ENCODE data around the gene DAPK2. TPM values are rescaled to one million over a fixed set of nuclear protein-coding genes. Genes with fewer than 3 reads are reported as not detected.
"Not testable (repeated sequence)": the region's sequence is repeated elsewhere in the genome, so short reads cannot be mapped to it uniquely, and the experiment has no call there.

The DAPK2 gene
- polyA plus RNA-seq (ENCODE audit: insufficient read length in 3 of 3), result 1 to 10 TPM; 4.4 to 8.2 (median 5.1) TPM
- long read RNA-seq, donor 1, result 0 reads
- long read RNA-seq, donor 2, result 0 reads
- long read RNA-seq, donor 3, result 0 reads
- long read RNA-seq, donor 4, result 0 reads
- long read RNA-seq, donor 5, partial matches to known transcripts, result 0 of 1 reads
- long read RNA-seq, donor 5, other reads (novel, unspliced or antisense), result 0 of 1 reads
- long read RNA-seq, donor 6, partial matches to known transcripts, result 0 of 1 reads
- long read RNA-seq, donor 6, other reads (novel, unspliced or antisense), result 0 of 1 reads
- long read RNA-seq, donor 7, result 0 reads
- long read RNA-seq, donor 8, result 0 reads
- long read RNA-seq, donor 9, result 0 reads
- long read RNA-seq, donor 10, result 0 reads
- long read RNA-seq, donor 11, partial matches to known transcripts, result 81 of 82 reads
- long read RNA-seq, donor 11, other reads (novel, unspliced or antisense), result 0 of 82 reads
- long read RNA-seq, donor 12, result 0 reads
- long read RNA-seq, donor 13, partial matches to known transcripts, result 0 of 1 reads
- long read RNA-seq, donor 13, other reads (novel, unspliced or antisense), result 0 of 1 reads
- long read RNA-seq, donor 14, result 0 reads
- long read RNA-seq, donor 15, result 0 reads
- long read RNA-seq, donor 16, partial matches to known transcripts, result 0 of 1 reads
- long read RNA-seq, donor 16, other reads (novel, unspliced or antisense), result 0 of 1 reads

GRCh38 chr15:64046421-64047153, at the start of gene DAPK2:
TSS of gene DAPK2 (minus strand) at chr15:64046485. CDS start at chr15:64040261, 6,224 bp downstream.
- peak; percentile 59 for DNase-seq

DNA sequence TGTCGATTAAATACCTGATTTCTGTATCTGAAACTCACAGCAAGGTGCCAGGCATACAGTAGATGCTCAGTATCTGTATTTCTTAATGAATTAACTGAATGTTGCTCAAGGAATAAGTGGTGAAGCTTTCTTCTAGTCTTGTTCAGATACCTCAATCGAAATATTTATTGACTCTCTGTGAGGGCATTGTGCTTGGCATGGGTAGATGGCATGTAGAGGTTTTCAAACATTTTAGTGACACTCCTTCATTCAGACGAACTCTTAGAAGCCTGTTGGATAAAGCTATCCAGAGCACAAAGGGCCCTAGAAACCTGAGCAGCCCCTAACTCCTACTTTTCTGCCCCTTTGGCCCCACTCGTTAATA, 49.1 kb upstream of the DAPK2 start:
- no peak for DNase-seq

- DNase-seq, result peak; percentile 99
Measured at GRCh38 chr15:64093627-64094417, 47.5 kb upstream of the DAPK2 start, which contains the start of gene CIAO2A. TSS of gene CIAO2A (minus strand) at chr15:64093838. CDS start at chr15:64093768, 70 bp downstream.

DNA sequence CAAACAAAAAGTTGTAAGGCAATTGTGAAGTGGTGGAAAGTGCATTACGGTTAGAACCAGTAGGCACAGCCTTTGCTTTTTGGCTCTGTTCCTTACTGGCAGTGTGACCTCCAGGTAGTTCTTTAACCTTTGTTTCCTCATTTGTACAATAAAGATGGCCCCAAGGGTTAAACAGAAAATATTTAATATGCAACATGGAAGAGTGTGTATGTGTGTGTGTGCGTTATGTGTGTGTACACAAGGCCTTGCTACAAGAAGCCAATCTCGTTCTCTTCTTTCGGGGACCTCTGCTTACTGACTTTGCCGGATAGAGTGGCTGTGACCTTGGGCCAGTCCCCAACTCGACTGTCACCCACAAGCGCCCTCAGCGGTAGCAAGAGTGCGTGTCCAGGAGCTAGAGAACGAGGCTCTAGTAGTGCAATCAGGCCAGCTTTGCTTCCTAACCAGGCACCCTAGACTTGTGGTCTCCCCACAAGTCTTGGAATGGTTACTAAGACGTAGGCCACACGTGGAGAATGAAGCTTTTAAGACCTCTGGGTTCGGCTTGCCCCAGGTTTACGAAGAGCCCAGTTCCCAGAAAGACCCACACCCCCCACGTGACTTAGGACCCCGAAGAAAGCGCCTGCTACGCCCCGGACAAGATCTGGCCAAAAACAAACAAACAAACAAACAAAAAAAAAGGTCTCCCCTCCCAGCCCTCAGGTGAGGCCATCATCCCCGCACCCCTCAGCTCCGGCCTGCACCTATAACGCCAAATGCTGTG, 46.8 kb upstream of the DAPK2 start:
- peak; percentile 60 for DNase-seq

DNA sequence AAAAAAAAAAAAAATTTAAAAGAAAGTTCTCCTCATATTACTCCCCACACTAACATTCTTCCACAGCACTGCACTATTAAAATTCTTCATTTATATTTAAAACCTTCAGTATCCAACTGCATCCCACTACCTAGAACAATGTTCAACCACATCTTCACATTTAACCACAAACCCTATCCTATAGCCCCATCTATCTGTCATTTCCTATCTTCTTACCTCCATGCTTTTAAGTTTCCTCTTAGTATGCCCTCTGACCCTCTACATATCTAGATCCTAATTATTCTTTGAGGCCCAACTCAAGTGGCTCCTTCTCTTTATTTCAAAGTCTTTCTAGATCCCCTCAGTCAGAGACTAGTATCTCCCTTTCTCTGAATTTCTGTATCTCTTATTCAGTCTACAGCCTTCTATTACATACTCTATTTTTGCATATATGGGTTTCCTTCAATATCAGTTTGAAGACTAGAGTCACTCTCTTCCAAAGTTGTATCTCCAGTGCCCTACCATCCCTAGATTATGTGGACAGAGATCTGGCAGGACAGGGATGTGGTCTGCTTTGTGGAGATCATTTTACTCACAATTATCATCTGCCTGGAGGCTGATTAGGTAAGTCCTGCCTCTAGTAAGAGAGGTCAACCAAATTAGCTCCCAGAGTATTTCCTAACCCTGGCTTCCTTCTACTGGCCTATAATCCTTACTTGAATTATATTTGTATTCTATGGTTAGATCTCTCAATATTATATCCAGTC, 46.0 kb upstream of the DAPK2 start:
- no peak for DNase-seq

DNA sequence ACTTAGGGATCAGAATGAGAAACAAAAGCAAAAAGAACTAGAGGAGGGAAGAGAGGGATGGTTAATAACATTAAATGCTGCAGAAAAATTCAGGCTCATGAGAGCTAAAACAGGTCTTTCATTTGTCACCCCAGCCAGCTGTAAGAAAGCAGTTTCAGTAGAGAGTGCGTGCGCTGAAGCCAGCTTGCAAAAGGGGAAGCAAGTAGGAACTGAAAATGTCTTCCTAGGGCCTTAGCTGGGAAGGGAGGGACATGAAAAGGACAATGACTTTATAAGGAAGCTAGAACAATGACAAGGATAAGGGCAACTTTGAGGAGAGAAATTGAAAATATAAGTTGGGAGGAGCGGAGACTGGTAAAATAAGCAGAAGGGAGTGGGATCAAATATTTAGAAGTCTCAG, 44.2 kb upstream of the DAPK2 start:
- DNase-seq, result no peak

DNA sequence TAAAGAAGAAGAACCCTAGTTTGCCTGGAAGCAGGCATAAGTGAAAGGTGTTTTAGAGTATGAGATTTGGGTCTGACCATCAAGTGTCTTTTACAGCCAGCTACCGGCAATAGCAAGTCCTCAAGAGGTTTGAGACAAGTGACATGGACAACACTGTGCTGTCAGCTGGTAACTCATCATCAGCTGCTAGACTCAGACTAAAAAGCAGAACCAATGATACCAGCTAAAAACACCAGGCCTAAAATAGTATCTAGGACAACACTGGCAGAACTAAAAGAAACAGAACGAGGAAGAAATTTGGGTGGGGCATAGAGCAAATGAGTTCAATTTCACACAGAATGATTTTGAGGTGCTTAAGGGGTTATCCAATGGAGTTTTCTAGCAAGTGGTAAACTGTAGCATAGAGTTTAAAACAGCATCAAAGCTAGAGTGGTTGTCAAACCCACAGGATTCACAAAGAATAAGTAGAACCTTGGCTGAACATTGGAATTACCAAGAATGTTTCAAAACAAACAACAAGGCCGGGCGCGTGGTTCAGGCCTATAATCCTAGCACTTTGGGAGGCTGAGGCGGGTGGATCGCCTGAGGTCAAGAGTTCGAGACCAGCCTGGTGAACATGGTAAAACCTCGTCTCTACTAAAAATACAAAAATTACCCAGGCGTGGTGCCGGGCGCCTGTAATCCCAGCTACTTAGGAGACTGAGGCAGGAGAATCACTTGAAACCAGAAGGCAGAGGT, 43.4 kb upstream of the DAPK2 start:
- no peak for DNase-seq

GRCh38 chr15:64082757-64083156, 36.5 kb upstream of the DAPK2 start:
- DNase-seq, result no peak

DNA sequence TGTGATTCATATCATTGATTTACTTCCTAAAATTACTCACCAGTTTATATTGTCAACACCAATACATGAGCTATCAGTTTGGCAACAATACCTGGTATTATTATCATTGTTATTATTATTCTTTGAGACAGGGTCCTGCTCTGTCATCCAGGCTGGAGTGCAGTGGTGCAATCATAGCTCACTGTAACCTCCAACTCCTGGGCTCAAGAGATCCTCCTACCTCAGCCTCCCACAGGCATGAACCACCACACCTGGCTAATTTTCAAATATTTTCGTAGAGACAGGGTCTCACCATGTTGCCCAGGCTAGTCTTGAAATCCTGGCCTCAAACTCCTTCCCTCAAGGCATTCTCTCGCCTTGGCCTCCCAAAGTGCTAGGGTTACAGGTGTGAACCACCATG, 27.2 kb upstream of the DAPK2 start:
- not testable (repeated sequence) for DNase-seq

DNA sequence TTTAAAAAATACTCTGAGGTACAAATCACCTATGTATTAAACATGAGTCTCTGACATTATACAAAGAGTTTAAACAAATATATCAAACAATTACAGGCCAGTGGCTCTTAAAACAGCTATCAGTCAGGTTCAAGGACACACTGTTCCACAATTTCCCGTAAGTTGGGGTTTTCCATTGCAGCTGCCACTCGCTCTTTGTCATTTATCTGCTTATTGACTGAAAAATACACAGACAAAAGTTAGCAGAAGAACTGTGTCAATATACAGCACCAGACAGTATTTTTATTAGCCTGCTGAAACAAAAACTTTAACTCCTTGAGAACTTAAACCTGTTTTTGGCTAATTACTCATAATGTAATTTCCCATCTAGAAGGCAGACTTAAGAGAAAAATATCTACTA, 26.5 kb upstream of the DAPK2 start:
- DNase-seq, result no peak

DNA sequence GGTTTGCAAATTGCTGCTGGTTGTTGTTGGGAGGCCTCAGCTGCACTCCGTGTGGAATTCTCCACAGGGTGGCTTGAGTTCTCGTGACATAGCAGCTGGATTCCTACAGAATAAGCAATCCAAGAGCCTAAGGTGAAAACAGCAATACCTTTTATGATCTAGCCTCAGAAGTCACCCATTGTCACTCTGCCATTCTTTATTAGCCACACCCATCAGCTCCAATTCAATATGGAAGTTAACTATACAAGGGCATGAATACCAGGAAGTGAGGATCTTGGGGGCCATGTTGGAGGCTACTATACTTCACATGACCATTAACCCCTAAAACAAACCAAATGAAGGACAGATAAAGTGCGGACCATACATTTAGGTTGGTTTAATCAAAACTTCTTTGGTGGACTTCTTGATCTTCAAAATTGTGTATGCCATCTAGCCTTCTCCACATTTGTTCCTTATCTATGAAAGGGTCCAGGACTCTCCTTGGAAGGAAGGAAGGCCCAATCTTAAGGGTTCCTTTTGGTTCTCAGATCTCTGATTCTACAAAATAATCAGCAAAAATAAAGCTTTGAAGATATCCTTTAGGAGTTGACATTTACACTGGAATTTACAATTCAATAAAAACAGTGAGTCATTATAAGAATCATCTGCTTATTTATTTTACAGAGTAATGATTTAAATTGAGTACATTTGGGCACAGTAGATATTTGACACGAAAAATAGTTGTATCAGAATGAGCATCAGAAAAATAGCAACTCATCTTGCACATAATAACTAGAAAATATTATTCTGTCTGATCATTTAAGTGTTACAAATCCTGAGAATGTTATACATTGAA, 25.9 kb upstream of the DAPK2 start:
- no peak for DNase-seq

- DNase-seq, result peak; percentile 5
Measured at GRCh38 chr15:64070965-64071851, 24.9 kb upstream of the DAPK2 start.

- no peak for DNase-seq
Measured at GRCh38 chr15:64070106-64070505, 23.8 kb upstream of the DAPK2 start.

GRCh38 chr15:64068133-64068532, 21.8 kb upstream of the DAPK2 start:
- no peak for DNase-seq

GRCh38 chr15:64067564-64068030, 21.3 kb upstream of the DAPK2 start:
- DNase-seq, result peak; percentile 53

DNA sequence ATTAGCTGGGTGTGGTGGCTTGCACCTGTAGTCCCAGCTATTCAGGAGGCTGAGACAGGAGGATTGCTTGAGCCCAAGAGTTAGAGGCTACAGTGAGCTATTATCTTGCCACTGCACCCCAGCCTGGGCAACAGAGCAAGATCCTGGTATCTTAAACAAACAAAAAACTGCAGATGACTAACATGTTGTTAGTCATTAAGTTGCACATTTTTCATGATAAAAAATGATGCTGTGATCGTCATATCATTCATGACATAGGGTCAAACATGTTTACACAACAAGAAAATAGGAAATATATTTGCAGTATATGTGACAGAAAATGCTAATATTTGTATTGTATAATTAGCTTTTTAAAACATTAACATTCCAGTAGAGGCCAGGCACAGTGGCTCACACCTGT, 20.2 kb upstream of the DAPK2 start:
- DNase-seq, result no peak

GRCh38 chr15:64060716-64061115, 14.4 kb upstream of the DAPK2 start:
- no peak for DNase-seq
